Measurements from ENCODE around the gene FBXL2.

Gene FBXL2

GRCh38 chr3:33277193-33277882 lies at the start of gene FBXL2:
TSS of gene FBXL2 (plus strand) at chr3:33277442. CDS start at chr3:33277513, 71 bp downstream.
- ATAC-seq, result peak; percentile 97
- no peak for TF ChIP-seq TOX (CRISPR knock-in tag; IDR thresholded peaks at IDR 0.05; ENCODE audit: borderline replicate concordance)
- no peak for TF ChIP-seq ZFP3 (CRISPR knock-in tag; IDR thresholded peaks at IDR 0.05)
- TF ChIP-seq CREB5 (CRISPR knock-in tag; IDR thresholded peaks at IDR 0.05; ENCODE audit: low read depth), result no peak
- no peak for TF ChIP-seq PPARA (CRISPR knock-in tag; IDR thresholded peaks at IDR 0.05; ENCODE audit: borderline replicate concordance)
- TF ChIP-seq ESRRG (CRISPR knock-in tag; IDR thresholded peaks at IDR 0.05), result no peak
- no peak for TF ChIP-seq ZNF8 (CRISPR knock-in tag; IDR thresholded peaks at IDR 0.05)
- TF ChIP-seq TSHZ2 (CRISPR knock-in tag; IDR thresholded peaks at IDR 0.05), result no peak
- no peak for TF ChIP-seq ZNF70 (CRISPR knock-in tag; IDR thresholded peaks at IDR 0.05)
- TF ChIP-seq ZC3H10 (CRISPR knock-in tag; IDR thresholded peaks at IDR 0.05), result no peak
- no peak for TF ChIP-seq ARNTL (CRISPR knock-in tag; IDR thresholded peaks at IDR 0.05; ENCODE audit: borderline replicate concordance, low read depth)
- TF ChIP-seq PATZ1 (CRISPR knock-in tag; IDR thresholded peaks at IDR 0.05; ENCODE audit: borderline replicate concordance), result no peak
- TF ChIP-seq CSRNP3 (CRISPR knock-in tag; IDR thresholded peaks at IDR 0.05), result no peak
- TF ChIP-seq GLIS3 (CRISPR knock-in tag; IDR thresholded peaks at IDR 0.05), result no peak
- TF ChIP-seq BACH2 (CRISPR knock-in tag; IDR thresholded peaks at IDR 0.05; ENCODE audit: borderline replicate concordance), result no peak
- TF ChIP-seq OSR1 (CRISPR knock-in tag; IDR thresholded peaks at IDR 0.05), result no peak
- no peak for TF ChIP-seq ZNF565 (CRISPR knock-in tag; conservative IDR thresholded peaks at IDR 0.05; ENCODE audit: low read depth)

GRCh38 chr3:33229066-33229465 lies 48.2 kb upstream of the FBXL2 start:
- no peak for TF ChIP-seq OSR1 (CRISPR knock-in tag; IDR thresholded peaks at IDR 0.05)
- TF ChIP-seq ESRRG (CRISPR knock-in tag; IDR thresholded peaks at IDR 0.05), result no peak
- no peak for TF ChIP-seq POU6F1 (CRISPR knock-in tag; IDR thresholded peaks at IDR 0.05; ENCODE audit: borderline replicate concordance, low read depth)
- no peak for TF ChIP-seq CREB5 (CRISPR knock-in tag; IDR thresholded peaks at IDR 0.05; ENCODE audit: low read depth)
- no peak for ATAC-seq

- no peak for ATAC-seq
- TF ChIP-seq ZNF8 (CRISPR knock-in tag; IDR thresholded peaks at IDR 0.05) (no peak), CREB5 (CRISPR knock-in tag; IDR thresholded peaks at IDR 0.05; ENCODE audit: low read depth) (no peak), CSDC2 (CRISPR knock-in tag; IDR thresholded peaks at IDR 0.05) (no peak), PPARA (CRISPR knock-in tag; IDR thresholded peaks at IDR 0.05; ENCODE audit: borderline replicate concordance) (no peak), ESRRG (CRISPR knock-in tag; IDR thresholded peaks at IDR 0.05) (no peak), CSRNP3 (CRISPR knock-in tag; IDR thresholded peaks at IDR 0.05) (no peak), BACH2 (CRISPR knock-in tag; IDR thresholded peaks at IDR 0.05; ENCODE audit: borderline replicate concordance) (no peak), POU6F1 (CRISPR knock-in tag; IDR thresholded peaks at IDR 0.05; ENCODE audit: borderline replicate concordance, low read depth) (no peak), TCF4 (CRISPR knock-in tag; IDR thresholded peaks at IDR 0.05; ENCODE audit: borderline replicate concordance) (no peak)
Measured at GRCh38 chr3:33229947-33230346, 47.3 kb upstream of the FBXL2 start.
